Motor neuron (in vitro differentiated cells): ENCODE results near the gene MEIS1. TPM values are rescaled to one million over a fixed set of nuclear protein-coding genes. Genes with fewer than 3 reads are reported as not detected.
"Not testable (repeated sequence)": the region's sequence is repeated elsewhere in the genome, so short reads cannot be mapped to it uniquely, and the experiment has no call there.

Experiments used
- ATAC-seq, 8 experiments: fragments of 200-7000 bp; cut with Tn5 transposase; replicated peaks in 6 of 8; 2 replicates each; pipeline ENCODE4 v1.8.0; 2021; ENCODE audit warnings: mild to moderate bottlenecking in 8 of 8, moderate library complexity in 8 of 8
- H3K27ac ChIP-seq, 2 donors: fragments of 250-450 bp; sonication (Bioruptor Pico); 2 replicates each; pipeline ENCODE4 v1.9.0; 2021; ENCODE audit warnings: antibody characterized with exemption in 2 of 2, mild to moderate bottlenecking in 2 of 2, moderate library complexity in 1 of 2
- H3K4me1 ChIP-seq, 2 donors: fragments of 250-450 bp; sonication (Bioruptor Pico); replicated peaks in 1 of 2; 2 replicates each; pipeline ENCODE4 v1.6.1; 2021; ENCODE audit warnings: antibody characterized with exemption in 2 of 2, mild to moderate bottlenecking in 2 of 2, moderate library complexity in 1 of 2
- H3K4me3 ChIP-seq, 5 donors: fragments of 250-450 bp; sonication (Bioruptor Pico); 2 replicates each; pipeline ENCODE4 v1.9.0; 2021; ENCODE audit warnings: antibody characterized with exemption in 5 of 5, mild to moderate bottlenecking in 5 of 5, moderate library complexity in 4 of 5
- WGBS, 10 experiments: fragments of 450-650 bp; shearing (Covaris generic); methylation state at CpG; one replicate each; pipeline ENCODE4 v1.0.0; 2022; 5-methylcytosine and 5-hydroxymethylcytosine counted together
- in situ Hi-C, 9 experiments: fragments of 400-800 bp; cut with MboI; loops; one replicate each; pipeline ENCODE4 v1.15.0; 2021; ENCODE audit warnings: low sequenced_read_pairs in 9 of 9, low pct_unique_long_range_greater_than_20kb in 2 of 9; ENCODE audit not compliant: unreplicated experiment in 9 of 9
- total RNA-seq, 8 experiments: library from RNA; unstranded; fragments of 300-600 nt; gene quantifications; 2 replicates each; pipeline versions ENCODE4 v1.2.3 to v1.2.4, GENCODE V29; 2022

The MEIS1 gene
- total RNA-seq, 8 experiments from 2014 or later = 11.7 to 241 (median 152) TPM

DNA sequence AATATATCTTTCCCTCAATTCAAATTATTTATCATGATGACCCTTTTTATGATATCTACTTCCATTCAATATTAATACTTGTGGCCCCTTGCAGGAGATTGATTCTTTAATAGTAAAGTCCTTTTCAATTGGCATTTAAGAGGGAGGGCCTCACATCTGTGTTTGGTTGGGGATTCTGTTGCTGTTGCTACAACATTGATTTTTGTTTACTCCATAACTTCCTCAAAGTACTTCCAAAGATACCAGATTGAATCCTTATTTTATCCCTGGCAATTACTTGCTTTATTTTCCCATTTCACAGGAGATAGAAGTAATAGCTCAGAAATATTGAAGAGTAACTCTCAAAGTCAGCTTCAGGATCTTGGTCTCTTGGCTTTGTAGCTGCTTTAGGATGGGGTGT, 32.8 kb downstream of the MEIS1 start:
- Histone ChIP-seq H3K4me3 (no peak overlapping the region), H3K27ac (no peak overlapping the region), H3K4me1 (peaks cover 71 to 97% of the 10 kb centered on the region in 2 donors)
- in situ Hi-C loops = no loop called here
- ATAC-seq = no peak

DNA sequence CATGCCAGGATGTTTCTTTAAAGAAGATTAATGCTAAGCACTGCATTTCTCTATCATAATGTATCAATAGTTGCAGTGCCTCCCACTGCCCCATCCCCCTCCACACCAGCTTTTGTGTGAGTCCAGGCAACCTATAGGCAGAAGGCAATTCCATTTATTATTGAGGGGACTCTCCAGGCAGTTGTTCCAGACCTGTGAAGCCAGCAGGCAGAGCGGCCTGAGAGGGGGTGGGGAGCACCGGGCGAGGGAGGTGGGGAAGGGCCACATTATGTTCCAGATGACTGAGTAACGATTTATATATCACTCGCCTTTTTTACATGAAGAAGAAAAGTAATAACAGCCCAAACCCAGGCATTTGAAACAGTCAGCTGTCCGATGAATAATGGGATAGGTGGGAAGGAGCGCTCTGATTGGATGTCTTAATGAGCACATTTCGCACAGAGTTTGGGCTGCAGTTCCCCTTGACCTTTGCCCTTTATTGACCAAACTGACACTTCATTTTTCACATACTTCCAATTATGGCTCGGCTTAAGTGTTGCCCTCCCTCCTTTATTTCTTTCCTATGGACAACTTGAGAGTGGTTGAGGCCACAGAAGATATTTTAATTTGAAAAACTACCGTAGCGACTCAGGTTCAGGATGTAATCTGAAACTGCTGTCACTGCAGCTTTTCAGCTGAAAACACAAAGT, 34.4 kb downstream of the MEIS1 start:
- Histone ChIP-seq H3K4me1 (peaks cover 55 to 83% of the 10 kb centered on the region in 2 donors), H3K27ac (no peak overlapping the region), H3K4me3 (peak overlapping the region in 2 of 5 donors; percentile 5 to 8)
- peak in 5 of 8 experiments; percentile 87 to 98 (median 97) for ATAC-seq
- in situ Hi-C loops = no loop called here
- WGBS, 10 experiments = 0 to 100% (median 11%) methylated on average over 3 to 7 of the region's 11 CpGs

DNA sequence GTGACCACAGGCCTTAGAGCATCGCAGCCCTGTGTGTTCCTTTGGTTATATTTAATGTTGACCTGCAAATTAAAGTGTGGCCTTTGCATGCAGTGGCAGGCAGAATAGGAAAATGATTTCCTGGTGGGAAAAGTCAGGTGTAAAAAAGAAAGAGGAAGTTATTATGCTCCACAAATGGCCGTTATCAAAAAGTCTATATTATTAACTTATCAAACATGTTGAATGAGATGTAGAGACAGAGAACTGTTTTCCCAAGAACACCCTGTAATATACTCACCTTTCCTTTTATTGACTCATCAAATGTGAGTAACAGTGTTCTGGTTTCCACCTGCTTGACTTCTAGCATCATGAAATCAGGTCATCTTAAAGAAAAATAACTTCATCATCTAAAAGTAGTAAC, 35.3 kb downstream of the MEIS1 start:
- Histone ChIP-seq H3K4me1 (peaks cover 47 to 75% of the 10 kb centered on the region in 2 donors), H3K4me3 (no peak overlapping the region), H3K27ac (no peak overlapping the region)
- ATAC-seq = no peak
- 0 to 100% (median 60%) methylated on average over 1 to 2 of the region's 2 CpGs; no CpG with 5 or more reads in 1 of the 10 experiments for WGBS, 10 experiments
- in situ Hi-C loops = no loop called here

DNA sequence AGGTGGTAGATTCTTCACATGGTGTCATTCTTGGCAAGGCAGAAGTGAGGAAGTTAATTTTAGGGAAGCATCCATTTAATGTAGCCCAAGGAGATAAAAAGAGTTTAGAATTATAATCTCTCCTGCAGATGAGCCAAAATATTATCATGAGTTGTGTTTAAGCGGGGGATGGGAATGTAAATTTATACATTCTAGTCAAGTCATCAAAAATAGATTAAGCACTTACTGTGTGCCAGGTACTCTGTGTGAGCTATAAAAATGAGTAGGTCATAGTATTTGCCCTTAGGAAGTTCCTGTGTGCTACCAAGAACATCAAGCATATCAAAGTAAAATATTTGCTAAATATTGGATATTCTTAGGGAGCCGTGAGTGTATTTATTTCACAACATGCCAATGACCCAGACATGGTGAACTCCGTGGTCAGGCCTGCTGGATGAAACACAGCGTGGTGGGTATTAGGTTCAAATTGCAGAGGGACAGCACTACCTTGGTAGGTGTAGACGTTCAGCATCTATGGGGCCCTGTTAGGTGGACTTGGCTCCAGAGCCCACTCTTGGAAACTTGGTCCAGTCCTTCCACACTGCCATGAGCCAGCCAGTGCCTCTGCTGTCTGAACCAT, 37.4 kb downstream of the MEIS1 start:
- WGBS, 10 experiments = 91 to 100% (median 96%) methylated on average over 1 to 5 of the region's 5 CpGs; no CpG with 5 or more reads in 1 of the 10 experiments
- in situ Hi-C loops = no loop called here
- H3K4me1 ChIP-seq = peaks cover 54 to 70% of the 10 kb centered on the region in 2 donors
- no peak for ATAC-seq
- H3K27ac ChIP-seq = no peak overlapping the region
- no peak overlapping the region for H3K4me3 ChIP-seq

DNA sequence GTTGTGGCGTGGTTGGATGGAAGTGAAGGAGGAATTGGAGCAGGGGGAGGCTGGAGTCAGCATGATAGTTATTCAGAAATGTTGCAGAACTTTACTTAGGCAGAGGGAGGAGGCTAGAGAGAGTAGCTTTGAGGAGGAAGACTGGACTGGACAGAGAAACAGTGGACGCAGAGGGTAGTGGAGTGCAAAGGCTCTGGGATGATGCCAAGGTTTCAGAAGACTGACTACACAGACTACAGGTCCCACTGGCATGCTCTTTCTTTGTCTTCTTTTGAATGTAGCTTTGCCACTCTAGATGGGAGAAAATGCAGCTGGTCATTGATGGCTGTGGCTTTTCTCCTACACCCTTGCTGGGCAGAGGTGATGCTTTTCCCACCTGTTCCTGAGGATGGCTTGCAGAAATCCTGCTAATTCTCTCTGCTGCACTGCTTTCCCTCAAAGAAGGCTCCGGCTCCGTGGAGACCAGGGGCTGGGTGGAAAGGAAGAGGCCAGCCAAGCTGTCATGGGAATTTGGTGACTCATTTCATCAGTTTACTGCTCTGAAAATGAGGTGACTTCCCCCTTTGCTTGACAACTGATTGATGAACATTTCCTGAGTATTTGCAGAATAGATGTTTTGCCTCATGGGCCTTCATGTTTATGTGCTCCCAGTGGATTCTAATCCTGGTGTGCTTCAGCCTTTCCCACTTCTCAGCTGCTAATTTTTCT, 42.4 kb downstream of the MEIS1 start:
- Histone ChIP-seq H3K4me1 (peaks cover 39 to 59% of the 10 kb centered on the region in 2 donors), H3K27ac (peak overlapping the region in 1 of 2 donors; percentile 64), H3K4me3 (no peak overlapping the region)
- peak in 6 of 8 experiments; percentile 42 to 90 (median 72) for ATAC-seq
- in situ Hi-C loops = no loop called here
- WGBS, 10 experiments = 63 to 93% (median 87%) methylated on average over 1 to 4 of the region's 4 CpGs

DNA sequence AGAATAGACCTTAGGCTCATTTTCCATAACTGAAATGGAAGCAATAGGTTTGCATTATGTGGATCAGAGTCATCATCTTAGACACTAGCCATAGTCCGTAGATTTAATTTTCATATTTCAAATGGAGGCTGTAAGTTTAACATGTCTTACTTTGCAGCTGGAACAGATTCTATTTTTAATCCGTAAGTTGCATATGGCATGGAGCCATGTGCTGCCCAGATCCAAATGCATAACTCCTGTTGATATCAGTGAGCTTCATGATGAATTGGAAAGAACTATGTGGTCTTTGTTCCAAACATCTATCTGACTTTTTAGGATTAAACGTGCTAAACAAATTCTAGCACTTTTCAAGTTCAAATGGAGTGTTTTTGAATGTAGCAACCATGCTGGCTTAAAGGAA, 43.4 kb downstream of the MEIS1 start:
- H3K27ac ChIP-seq = no peak overlapping the region
- peak in 1 of 8 experiments; percentile 75 for ATAC-seq
- in situ Hi-C loops = no loop called here

DNA sequence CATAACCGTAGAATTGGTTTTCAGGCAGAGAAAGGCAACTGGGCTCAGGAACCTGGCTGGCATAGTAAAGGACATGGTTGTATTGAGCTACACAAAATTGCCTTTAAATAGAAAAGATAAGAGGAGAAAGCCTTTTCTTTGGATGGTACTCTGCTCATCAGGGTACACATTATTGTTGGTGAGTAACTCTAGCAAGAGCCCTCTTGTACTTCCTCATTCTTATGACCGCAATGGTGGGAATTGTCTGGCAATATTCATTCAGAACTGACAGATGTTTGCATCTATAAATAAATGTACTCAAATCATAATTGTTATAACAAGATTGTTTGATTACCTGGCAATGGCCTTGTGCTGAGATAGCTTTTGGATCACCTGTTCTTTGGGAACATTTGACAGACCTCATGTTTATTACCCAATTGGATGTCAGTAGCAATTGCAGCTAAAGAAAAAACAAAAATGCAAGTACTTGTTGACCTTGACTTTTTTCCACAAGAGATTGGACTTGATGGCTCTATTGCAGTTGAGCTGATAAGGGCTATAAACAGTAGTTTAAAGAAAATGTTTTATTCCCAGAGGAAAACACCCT, 43.9 kb downstream of the MEIS1 start:
- Histone ChIP-seq H3K4me1 (peaks cover 39 to 53% of the 10 kb centered on the region in 2 donors), H3K27ac (no peak overlapping the region), H3K4me3 (no peak overlapping the region)
- ATAC-seq = peak in 1 of 8 experiments; percentile 59
- 57 to 100% (median 90%) methylated on average over 1 to 2 of the region's 2 CpGs; no CpG with 5 or more reads in 3 of the 10 experiments for WGBS, 10 experiments
- in situ Hi-C loops = no loop called here

More for the DNA sequence above, 43.4 kb downstream of the MEIS1 start:
- Histone ChIP-seq H3K4me3 (no peak overlapping the region), H3K4me1 (peaks cover 39 to 53% of the 10 kb centered on the region in 2 donors)
- WGBS, 10 experiments = 0 to 100% (median 87%) methylated on average over 1 to 3 of the region's 3 CpGs; no CpG with 5 or more reads in 1 of the 10 experiments

DNA sequence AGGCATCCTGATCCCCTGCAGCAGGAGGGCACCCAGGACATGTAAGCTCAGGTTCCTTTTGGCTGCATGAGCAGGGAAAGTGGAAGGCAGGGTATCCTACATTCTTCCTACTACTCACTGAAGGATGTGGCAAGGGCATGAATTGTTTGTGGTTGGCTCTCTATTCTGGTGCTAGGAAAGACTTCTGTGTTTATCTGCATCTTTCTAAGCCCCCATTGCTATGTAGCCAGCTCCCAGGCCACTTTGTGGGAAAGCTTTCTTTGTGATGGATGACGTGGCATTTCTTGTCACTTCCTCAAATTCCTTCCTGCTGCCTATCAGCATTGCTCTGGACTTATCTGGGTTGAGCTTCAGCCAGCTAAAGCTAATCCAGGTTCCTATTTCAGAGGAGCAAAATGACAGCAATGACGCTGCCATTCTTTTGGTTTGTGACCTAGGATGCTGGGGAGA, 46.2 kb downstream of the MEIS1 start:
- H3K27ac ChIP-seq = peak overlapping the region in 1 of 2 donors; percentile 71
- H3K4me1 ChIP-seq = peaks cover 30 to 44% of the 10 kb centered on the region in 2 donors
- in situ Hi-C loops = no loop called here
- no peak overlapping the region for H3K4me3 ChIP-seq
- peak in 5 of 8 experiments; percentile 37 to 69 (median 48) for ATAC-seq
- WGBS, 10 experiments = 60 to 100% (median 88%) methylated on average over 1 to 2 of the region's 2 CpGs; no CpG with 5 or more reads in 1 of the 10 experiments

DNA sequence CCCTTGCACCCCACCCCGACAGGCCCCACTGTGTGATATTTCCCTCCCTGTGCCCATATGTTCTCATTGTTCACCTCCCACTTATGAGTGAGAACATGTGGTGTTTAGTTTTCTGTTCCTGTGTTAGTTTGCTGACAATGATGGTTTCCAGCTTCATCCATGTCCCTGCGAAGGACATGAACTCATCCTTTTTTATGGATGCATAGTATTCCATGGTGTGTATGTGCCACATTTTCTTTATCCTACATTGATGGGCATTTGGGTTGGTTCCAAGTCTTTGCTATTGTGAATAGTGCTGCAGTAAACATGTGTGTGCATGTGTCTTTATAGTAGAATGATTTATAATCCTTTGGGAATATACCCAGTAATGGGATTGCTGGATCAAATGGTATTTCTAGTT, 50.3 kb downstream of the MEIS1 start:
- H3K27ac ChIP-seq, H3K4me3 ChIP-seq, in situ Hi-C loops, ATAC-seq: not testable (repeated sequence)
- 80 to 100% methylated on average over 1 of the region's 2 CpGs; no CpG with 5 or more reads in 8 of the 10 experiments for WGBS, 10 experiments
- H3K4me1 ChIP-seq = peaks cover 22 to 27% of the 10 kb centered on the region in 2 donors

DNA sequence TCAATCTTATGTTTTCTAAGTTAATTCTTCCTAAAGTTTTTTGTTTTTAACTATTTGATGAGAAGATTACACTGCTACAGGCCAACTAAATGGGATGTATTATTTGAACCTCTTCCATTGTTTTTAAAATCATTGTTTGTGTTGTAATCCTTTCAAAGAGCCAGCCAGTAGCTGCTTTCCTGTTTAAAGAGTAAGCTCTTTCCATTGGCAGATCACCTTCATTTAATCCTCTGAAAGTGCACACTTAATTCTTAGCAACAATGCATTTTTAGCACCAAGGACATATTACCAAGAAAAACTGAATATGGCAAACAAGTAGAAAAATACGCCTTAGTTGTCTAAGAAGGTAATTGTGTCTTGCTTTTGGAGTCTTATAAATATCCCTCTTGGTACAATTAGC, 54.0 kb downstream of the MEIS1 start:
- 38 to 100% (median 87%) methylated on average over 1 of the region's 1 CpG; no CpG with 5 or more reads in 4 of the 10 experiments for WGBS, 10 experiments
- Histone ChIP-seq H3K4me1 (peaks cover 31 to 33% of the 10 kb centered on the region in 2 donors), H3K4me3 (no peak overlapping the region), H3K27ac (no peak overlapping the region)
- no peak for ATAC-seq
- in situ Hi-C loops = no loop called here

DNA sequence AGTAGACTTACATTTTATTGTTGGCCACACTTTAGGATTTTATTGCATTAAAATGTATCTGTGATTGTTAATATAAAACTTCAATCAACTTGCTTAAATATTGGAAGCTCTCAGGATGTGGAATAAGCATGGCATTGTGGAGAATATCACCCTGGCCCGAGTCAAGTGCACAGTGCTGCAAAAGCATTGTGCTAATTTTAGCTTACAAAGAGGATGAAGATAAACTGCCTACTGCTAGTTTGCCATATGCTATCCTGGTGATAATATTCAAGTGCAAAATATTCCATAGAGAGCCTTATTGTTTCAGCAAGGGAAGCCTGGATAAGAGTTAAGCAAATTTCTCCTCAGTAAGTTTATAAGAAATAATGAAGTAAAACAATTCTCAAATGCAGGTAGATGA, 54.5 kb downstream of the MEIS1 start:
- Histone ChIP-seq H3K4me3 (no peak overlapping the region), H3K27ac (no peak overlapping the region), H3K4me1 (peaks cover 31 to 33% of the 10 kb centered on the region in 2 donors)
- 0 to 88% (median 0%) methylated on average over 1 of the region's 1 CpG; no CpG with 5 or more reads in 5 of the 10 experiments for WGBS, 10 experiments
- ATAC-seq = peak in 5 of 8 experiments; percentile 30 to 70 (median 47)
- in situ Hi-C loops = no loop called here

DNA sequence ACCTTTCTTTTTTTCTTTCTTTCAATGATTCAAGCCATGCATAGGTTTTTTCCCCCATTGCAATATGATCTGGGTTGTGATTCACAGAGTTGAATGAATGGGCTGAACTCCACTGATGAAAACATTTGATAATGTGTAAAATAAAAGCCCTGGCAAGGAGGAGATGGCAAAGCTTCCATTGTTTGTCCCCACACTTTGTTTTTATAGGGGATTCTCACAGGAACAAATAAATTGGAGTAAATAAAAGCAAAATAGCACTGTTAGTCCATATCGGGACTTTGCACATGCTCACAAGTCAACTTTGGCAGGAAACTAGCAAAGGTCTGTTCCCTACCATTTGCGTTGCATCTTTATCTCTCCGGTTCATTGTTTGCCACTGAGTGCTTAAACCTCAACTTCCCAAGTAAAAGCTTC, 55.7 kb downstream of the MEIS1 start:
- ATAC-seq = no peak
- in situ Hi-C loops = no loop called here
- 0 to 100% (median 81%) methylated on average over 1 to 3 of the region's 3 CpGs for WGBS, 10 experiments
- H3K27ac ChIP-seq = no peak overlapping the region
- H3K4me1 ChIP-seq = peaks cover 32 to 36% of the 10 kb centered on the region in 2 donors
- no peak overlapping the region for H3K4me3 ChIP-seq
